GM13977 (cell line): ENCODE results near the gene ADRM1.

Source experiments
- DNase-seq: peaks from one replicate; pipeline ENCODE4 v3.0.0; 2012; ENCODE audit warnings: low spot score
- CTCF ChIP-seq: IDR thresholded peaks from 2 replicates; pipeline ENCODE4 v1.5.1; 2012; ENCODE audit warnings: mild to moderate bottlenecking, control low read depth; ENCODE audit not compliant: insufficient read depth; ENCODE audit errors: extremely low read depth, missing control alignments
- in situ Hi-C: fragments of 300-500 bp; cut with MboI; formaldehyde crosslinking; loops from one replicate; pipeline ENCODE4 v1.12.0; 2022; ENCODE audit warnings: low sequenced_read_pairs, low pct_unique_long_range_greater_than_20kb, mixed read lengths, inconsistent platforms; ENCODE audit not compliant: unreplicated experiment

ADRM1 gene

GRCh38 chr20:62309947-62310756, 7.4 kb downstream of the ADRM1 start:
- no peak for DNase-seq
- in situ Hi-C loops: loop anchor here (5.0 kb wide), 1 partner anchor 72 kb away; no protein-coding TSS in a partner anchor
- no peak for TF ChIP-seq CTCF

- in situ Hi-C loops: no loop called here
- TF ChIP-seq CTCF: no peak
- no peak for DNase-seq
Observed at GRCh38 chr20:62310757-62311121, 7.9 kb downstream of the ADRM1 start.

- in situ Hi-C loops: no loop called here
- TF ChIP-seq CTCF: no peak
- no peak for DNase-seq
Observed at GRCh38 chr20:62311150-62311549, 8.4 kb downstream of the ADRM1 start.

- no peak for DNase-seq
- in situ Hi-C loops: no loop called here
- TF ChIP-seq CTCF: no peak
Observed at GRCh38 chr20:62311832-62312661, 9.2 kb downstream of the ADRM1 start.

- no peak for TF ChIP-seq CTCF
- in situ Hi-C loops: no loop called here
- DNase-seq: no peak
Observed at GRCh38 chr20:62312662-62312977, 9.8 kb downstream of the ADRM1 start.

GRCh38 chr20:62313021-62313420, 10.2 kb downstream of the ADRM1 start:
- in situ Hi-C loops: no loop called here
- DNase-seq: no peak
- TF ChIP-seq CTCF: no peak
